NCI-H2107 (cell line): ENCODE measurements around the gene LRIG1.

Experiments
- DNase-seq: peaks from one replicate; lab custom pipeline; 2025; lab: John Stamatoyannopoulos, UW

Gene LRIG1

GRCh38 chr3:66418475-66418931 lies 82.3 kb downstream of the LRIG1 start:
- no peak for DNase-seq

- no peak for DNase-seq
Observed at GRCh38 chr3:66416556-66417304, 84.1 kb downstream of the LRIG1 start.

GRCh38 chr3:66415867-66416428 lies 84.9 kb downstream of the LRIG1 start:
- no peak for DNase-seq

GRCh38 chr3:66414846-66415245 lies 86.0 kb downstream of the LRIG1 start:
- DNase-seq: no peak

- DNase-seq: no peak
Observed at GRCh38 chr3:66413151-66413751, 87.6 kb downstream of the LRIG1 start.

GRCh38 chr3:66411961-66412887 lies 88.6 kb downstream of the LRIG1 start:
- DNase-seq: no peak

- no peak for DNase-seq
Observed at GRCh38 chr3:66411474-66411873, 89.3 kb downstream of the LRIG1 start.

GRCh38 chr3:66410976-66411375 lies 89.8 kb downstream of the LRIG1 start:
- DNase-seq: no peak

- no peak for DNase-seq
Observed at GRCh38 chr3:66409771-66410754, 90.8 kb downstream of the LRIG1 start.

GRCh38 chr3:66407611-66408218 lies 93.1 kb downstream of the LRIG1 start:
- no peak for DNase-seq

- DNase-seq: no peak
Observed at GRCh38 chr3:66406831-66407610, 93.8 kb downstream of the LRIG1 start.

GRCh38 chr3:66406163-66406562 lies 94.7 kb downstream of the LRIG1 start:
- no peak for DNase-seq

- DNase-seq: no peak
Observed at GRCh38 chr3:66405701-66406091, 95.1 kb downstream of the LRIG1 start.

GRCh38 chr3:66404903-66405700 lies 95.7 kb downstream of the LRIG1 start:
- no peak for DNase-seq

- DNase-seq: no peak
Observed at GRCh38 chr3:66404197-66404596, 96.6 kb downstream of the LRIG1 start.

- no peak for DNase-seq
Observed at GRCh38 chr3:66403323-66403990, 97.4 kb downstream of the LRIG1 start.

GRCh38 chr3:66402596-66403290 lies 98.1 kb downstream of the LRIG1 start:
- no peak for DNase-seq
